Measurements from ENCODE around the gene NAGA. TPM values are rescaled to one million over a fixed set of nuclear protein-coding genes. Genes with fewer than 3 reads are reported as not detected.
"Not testable (repeated sequence)": the region's sequence is repeated elsewhere in the genome, so short reads cannot be mapped to it uniquely, and the experiment has no call there.

Gene NAGA
- 17.1 TPM for polyA plus RNA-seq (ENCODE audit: insufficient read length)

DNA sequence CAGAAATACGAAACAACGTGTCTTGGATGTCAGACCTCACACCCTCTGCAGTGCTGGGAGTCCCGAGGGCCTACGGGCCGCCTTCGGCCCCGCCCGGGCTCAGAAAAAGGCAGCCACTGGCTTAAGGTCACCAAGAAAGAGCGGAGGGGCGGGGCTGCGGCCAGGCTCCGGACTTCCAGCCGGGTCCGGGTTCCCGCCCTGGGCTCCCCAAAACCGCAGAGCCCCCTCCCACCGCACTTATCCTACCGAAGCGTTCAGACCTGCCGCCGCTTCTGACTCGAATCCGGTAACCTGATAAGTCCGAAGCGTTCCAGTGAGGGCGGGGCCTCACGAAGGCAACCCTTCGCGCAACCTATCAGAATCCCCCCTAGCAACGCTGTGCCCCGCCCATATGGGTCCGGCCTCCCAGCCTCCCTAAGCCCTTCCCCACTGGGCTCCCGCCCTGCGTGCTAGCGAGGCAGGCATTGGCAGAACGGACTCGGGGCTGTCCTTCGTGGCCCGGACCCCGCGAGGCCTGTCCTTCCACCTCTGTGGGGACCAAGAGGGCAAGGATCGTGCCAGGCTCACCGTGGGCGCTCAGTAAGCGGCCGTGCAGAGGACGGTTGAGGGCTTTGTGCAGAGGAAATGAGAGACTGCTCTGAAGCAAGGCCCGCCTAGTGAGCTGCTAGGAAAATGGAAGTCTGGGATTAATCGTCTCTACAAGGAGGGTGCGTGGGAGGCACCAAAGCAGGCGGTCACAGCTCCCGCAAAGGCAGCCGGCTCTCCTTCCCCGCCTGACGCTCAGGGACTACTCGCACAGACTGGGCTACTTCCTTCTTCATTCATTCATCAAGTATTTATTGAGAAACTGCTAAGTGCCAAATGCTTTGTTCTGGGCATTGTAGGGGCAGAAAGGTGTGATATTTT is at the start of gene NAGA:
Gene NAGA (minus strand): TSS at position 296 of the 906 bp plus-strand sequence. CDS start 515 bp downstream, outside the sequence.
- peak; percentile 91 for DNase-seq (ENCODE audit: low read depth)

DNA sequence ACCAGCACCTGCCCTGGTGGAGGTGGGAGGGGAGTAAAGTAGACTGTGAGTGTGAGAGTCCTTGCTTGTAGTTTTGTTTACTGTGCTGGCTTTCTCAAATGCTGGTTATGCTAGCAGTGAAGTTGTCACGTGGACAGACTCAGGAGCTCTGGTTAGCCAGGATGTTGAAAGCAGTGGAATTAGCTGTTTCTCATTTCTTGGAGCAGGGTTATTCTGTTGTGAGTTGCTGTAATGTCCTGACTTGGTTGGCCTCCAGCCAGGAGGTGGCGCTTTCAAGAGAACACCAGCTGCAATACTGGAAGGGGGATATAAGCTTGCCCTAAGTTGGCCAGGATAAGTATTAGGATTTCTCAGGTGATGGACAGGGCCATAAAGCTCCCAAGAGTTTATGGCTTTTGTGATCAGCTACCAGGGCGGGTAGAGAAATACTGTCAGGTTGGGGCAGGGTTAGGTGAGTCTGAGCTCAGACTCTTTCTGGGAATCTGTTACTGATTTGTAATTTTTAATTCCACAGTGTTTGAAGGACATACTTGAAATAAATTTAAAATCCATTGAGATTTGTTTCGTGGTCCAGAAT is 46.3 kb upstream of the NAGA start:
- no peak for DNase-seq (ENCODE audit: low read depth)

DNA sequence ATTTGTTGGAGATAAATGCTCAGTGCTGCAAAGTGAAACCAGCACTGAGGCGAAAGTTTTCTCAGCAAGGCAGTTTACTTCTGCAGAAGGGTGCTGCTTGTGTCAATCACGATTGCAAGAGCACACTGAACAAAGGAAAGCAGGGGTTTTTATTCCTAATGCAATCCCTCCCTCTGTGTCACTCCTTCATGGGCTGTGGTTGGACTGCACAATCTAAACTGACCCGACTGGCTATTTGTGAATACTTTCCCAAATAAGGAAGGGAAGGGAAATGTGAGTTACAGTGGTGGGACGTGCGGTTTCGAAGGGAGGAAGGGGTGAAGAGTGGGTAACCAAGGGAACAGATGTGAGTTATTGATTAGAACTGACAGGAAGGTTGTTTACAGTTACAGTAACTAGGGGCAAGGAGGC is 44.8 kb upstream of the NAGA start:
- DNase-seq (ENCODE audit: low read depth): not testable (repeated sequence)

DNA sequence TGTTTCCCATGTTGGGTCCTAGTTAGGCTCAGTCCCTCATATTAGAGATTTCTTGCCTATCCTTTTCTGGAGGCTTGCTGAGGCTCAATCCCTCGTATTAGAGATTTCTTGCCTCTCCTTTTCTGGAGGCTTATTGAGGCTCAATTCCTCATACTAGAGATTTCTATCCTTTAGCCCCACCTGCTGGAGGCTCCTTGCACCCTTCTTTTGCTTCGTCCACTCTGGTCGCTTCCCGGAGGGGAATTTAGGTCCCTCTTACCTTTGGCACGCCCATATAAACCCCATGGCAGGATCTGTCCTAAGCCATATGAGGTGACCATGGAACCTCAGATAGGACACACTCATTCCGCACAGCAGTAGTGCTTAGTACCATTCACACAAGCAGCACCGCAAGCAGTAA is 44.1 kb upstream of the NAGA start:
- DNase-seq (ENCODE audit: low read depth): no peak

DNA sequence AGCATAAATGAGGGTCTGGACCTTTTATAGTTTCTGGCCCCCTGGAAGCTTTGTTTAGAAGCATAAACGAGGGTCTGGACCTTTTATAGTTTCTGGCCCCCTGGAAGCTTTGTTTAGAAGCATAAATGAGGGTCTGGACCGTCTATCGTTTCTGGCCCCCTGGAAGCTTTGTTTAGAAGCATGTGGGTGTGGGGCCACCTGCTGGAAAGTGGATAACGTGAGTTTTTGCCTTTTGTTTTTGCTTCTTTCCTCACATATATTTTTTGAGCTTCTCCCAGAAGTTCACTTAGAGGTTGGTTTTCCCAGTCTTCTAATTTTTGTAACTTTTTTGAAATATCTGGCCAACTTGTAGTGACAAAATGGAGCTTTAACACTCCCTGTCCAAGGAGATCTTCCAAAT is 42.2 kb upstream of the NAGA start:
- DNase-seq (ENCODE audit: low read depth): not testable (repeated sequence)

DNA sequence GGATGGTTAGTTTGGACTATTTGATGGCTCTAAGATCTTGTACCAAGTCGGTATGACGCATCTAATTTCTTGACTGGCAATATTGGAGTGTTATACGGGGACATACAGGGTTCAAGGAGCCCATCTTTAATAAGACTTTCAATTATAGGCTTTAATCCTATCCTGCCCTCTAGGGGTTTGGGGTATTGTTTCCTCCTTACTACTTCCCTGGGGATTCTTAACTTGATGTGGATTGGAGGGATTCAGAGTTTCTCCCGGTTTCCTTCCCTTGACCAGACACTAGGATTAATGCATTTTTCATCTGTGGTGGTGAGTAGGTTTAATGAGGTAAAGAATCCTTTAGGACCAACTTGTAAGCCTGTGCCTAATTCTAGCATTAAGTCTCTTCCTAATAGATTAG is 41.2 kb upstream of the NAGA start:
- DNase-seq (ENCODE audit: low read depth): no peak

DNA sequence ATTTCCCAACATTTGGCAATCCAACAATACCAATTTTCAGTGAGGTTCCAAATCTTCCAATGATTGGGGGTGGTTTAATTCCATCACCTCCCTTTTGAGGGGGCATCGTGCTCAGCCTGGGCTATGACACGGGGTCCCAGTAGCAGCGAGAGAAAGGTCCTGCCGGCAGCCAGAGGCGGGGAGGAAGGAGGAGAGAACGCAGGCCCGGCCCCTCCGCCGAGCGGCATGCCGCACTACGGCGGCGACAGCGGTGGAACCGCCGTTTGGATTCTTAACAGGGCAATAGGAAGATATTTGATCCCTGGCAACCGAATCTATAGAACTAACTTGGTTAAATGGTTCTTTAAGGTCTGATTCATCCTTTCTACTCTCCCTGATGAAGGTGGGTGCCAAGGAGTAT is 38.2 kb upstream of the NAGA start:
- DNase-seq (ENCODE audit: low read depth): no peak

DNA sequence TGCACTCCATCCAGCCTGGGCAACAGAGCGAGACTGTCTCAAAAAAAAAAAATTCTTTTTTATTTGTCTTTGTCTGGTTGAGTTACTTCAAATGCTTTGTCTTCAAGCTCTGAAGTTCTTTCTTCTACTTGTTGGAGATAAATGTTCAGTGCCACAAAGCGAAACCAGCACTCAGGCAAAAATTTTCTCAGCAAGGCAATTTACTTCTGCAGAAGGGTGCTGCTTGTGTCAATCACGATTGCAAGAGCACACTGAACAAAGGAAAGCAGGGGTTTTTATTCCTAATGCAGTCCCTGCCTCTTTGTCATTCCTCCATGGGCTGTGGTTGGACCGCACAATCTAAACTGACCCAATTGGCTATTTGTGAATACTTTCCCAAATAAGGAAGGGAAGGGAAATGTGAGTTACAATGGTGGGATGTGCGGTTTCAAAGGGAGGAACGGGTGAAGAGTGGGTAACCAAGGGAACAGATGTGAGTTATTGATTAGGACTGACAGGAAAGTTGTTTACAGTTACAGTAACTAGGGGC is 33.8 kb upstream of the NAGA start:
- DNase-seq (ENCODE audit: low read depth): not testable (repeated sequence)

DNA sequence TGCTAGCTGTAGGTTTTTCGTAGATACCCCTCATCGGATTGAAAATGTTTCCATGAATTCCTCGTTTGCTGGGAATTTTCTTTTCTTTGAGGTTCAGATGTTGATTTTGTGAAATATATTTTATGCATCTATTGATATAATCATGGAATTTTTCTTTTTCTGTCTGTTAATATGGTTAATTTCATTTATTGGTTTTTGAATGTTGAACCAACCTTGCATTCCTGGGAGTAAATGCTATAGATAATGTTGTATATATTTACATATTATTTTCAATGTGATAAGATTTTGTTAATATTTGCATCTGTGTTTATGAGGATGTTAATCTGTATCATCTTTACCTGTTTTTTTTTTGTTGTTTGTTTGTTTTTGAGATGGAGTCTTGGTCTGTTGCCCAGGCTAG is 30.6 kb upstream of the NAGA start:
- DNase-seq (ENCODE audit: low read depth): no peak

DNA sequence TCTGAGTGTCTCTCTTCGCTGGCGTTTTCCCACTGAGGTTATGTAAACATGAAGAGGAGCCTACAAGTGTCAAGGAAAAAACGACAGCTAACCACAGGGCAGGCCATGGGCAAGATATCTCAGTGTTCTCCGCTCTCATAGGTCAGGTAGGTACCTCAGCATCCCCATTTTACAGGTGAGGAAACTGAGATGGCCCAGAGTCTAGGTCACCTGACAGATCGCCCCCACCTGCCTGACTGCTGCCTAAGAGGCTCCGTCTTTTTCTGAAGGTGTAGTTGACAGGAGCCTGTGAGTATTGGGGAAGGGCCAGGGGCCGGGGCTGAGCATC is 20.8 kb upstream of the NAGA start:
- no peak for DNase-seq (ENCODE audit: low read depth)

DNA sequence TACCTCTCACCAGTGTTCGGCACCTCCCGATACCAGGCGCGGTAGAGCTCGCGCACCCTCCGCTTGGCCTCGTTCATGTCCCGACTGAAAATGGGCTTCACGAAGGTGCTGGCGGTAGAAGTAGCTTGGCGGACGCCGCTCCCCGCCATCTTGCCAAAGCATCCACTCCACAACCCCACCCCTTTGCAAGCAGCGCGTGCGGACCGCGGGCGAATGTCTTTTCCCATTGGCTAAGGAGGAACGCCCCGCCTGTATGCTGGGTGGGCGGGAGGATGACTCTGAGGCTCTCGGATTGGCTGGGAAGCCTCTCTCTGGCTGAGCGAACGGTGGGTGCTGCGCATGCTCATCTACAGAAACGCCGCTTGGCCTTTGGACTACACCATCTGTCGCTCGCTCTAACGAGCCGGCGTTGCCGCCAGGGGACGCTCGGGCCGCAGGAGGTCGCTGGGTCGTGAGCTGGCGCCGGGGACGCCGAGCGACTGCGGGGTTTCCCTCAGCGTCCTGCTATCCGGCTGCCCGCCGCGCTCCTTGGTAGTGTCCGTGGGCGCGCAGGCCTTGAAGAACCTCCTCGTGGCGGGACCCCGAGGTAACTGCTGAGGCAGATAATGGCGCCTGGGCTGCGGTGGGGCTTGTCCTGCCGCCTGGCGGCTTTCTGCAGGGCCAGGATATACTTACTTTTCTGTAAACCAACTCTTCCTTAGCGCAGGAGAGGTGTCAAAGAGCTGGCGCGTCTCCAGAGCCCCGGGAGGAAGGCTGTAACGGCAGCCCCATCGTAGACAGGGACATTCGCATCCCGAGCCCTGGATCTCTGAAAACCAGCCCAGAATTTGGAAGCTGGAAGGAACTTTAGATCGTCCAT is 20.2 kb upstream of the NAGA start, which contains the start of gene NDUFA6:
Gene NDUFA6 (minus strand): TSS at position 177 of the 859 bp plus-strand sequence. CDS start 28 bp downstream, at position 149.
- peak; percentile 98 for DNase-seq (ENCODE audit: low read depth)

DNA sequence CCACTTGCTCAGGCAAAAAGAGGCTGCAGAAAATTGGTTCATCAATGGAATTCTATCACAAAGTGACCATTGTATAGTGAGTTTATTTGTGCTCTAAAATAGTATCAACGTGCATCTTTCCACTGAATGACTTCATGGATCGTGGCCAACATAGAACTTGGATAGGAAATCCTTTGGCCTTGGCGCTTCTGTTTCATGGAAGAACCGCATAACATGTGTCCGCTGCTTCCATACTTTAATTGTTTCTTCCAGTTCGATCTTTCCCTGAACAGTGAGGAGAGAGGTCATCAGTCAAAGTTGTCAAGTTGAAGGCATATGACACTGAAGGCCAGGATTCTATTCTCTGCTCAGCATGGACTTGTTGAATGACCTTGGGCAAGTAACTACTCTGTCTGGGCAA is 15.4 kb upstream of the NAGA start:
- no peak for DNase-seq (ENCODE audit: low read depth)

DNA sequence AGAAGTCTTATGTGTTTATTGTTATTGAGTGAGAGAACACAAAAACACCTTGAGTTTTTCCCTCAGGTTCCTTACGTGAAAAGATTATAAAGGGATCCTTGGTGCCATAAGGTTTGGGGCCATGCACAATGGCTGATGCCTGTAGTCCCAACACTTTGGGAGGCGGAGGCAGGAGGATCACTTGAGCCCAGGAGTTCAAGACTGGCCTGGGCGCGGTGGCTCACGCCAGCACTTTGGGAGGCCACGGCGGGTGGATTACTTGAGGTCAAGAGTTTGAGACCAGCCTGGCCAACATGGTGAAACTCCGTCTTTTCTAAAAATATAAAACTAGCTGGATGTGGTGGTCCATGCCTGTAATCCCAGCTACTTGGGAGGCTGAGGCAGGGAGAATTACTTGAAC is 14.3 kb upstream of the NAGA start:
- DNase-seq (ENCODE audit: low read depth): no peak

DNA sequence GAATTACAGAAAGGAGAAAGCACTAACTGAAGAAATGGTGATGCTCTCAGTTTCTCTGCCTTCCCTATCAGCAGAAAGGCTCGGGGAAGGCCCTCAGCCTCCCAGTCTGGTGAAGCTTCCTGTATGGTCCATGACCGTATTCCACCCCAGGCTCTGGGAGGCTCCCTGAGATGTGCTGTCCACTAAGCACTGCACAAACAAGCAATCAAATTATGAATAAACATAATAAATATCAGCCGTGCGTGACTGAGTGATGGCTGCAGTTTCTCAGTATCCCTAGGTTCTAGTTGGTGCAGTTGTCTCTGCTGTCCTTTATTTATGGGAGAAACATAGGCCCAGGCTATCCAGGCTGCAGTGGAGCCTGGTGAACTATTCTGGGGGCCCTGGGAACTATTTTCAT is 12.5 kb upstream of the NAGA start:
- DNase-seq (ENCODE audit: low read depth): no peak

DNA sequence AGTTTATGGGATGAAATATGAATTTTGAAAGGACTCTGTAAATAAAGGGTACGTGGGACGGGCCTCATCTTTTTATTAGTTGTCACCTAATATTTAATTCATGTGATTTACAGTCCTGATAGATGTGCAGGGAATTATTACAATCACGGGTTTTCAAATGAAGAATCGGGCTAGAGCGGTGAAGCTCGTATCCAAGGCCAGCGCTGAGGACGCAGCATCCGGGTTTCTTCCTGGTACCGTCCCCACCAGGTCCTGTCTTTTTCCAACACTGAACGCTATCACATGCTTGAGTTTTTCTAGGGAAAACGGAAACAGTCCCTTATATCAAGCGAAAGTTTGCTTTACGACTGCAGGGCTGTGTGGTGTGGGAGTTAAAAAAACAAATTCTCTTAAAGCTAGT is 9.7 kb upstream of the NAGA start:
- DNase-seq (ENCODE audit: low read depth): no peak

DNA sequence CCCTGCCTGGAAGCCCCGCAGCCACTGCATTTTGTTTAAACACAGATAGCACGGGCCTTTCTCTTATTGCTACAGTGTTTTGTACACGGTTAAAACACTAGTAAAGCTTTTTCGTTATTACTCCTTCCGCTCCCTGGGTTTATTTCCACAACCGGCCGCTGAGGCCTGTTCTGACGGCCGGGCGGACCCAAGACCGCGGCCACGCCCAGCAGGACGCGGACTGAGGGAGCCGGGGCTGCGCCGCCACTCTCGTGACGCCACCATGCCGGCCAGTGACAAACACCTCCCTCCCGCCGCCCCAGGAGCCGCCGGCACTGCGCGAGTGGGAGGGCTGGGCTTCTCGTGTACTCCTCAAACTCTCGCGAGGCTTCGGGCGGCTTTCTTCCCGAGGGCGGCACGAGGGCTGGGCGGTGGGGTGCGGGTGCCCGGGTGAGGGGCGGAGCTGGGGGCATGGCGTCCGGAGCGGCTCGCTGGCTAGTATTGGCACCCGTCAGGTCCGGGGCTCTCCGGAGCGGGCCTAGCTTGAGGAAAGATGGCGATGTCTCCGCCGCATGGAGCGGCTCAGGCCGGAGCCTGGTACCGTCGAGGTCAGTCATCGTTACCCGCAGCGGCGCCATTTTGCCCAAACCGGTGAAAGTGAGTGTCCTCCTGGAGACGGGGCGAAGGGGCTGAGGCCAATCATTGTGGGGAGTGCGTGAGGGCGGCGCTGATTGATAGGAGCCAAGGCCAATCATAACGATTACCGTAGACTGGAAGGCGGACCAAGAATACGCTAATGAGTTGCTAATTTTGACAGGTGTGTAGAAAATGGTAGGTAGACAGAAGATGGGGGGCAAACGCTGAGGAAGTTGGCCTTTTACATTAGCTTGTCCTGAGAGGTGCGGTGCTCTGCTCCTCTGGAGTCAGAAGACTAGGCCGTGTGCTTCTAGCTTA is 9.0 kb upstream of the NAGA start, which contains the start of gene SMDT1:
Gene SMDT1 (plus strand): TSS at position 382 of the 933 bp plus-strand sequence. CDS start 69 bp downstream, at position 451.
- peak; percentile 95 for DNase-seq (ENCODE audit: low read depth)

DNA sequence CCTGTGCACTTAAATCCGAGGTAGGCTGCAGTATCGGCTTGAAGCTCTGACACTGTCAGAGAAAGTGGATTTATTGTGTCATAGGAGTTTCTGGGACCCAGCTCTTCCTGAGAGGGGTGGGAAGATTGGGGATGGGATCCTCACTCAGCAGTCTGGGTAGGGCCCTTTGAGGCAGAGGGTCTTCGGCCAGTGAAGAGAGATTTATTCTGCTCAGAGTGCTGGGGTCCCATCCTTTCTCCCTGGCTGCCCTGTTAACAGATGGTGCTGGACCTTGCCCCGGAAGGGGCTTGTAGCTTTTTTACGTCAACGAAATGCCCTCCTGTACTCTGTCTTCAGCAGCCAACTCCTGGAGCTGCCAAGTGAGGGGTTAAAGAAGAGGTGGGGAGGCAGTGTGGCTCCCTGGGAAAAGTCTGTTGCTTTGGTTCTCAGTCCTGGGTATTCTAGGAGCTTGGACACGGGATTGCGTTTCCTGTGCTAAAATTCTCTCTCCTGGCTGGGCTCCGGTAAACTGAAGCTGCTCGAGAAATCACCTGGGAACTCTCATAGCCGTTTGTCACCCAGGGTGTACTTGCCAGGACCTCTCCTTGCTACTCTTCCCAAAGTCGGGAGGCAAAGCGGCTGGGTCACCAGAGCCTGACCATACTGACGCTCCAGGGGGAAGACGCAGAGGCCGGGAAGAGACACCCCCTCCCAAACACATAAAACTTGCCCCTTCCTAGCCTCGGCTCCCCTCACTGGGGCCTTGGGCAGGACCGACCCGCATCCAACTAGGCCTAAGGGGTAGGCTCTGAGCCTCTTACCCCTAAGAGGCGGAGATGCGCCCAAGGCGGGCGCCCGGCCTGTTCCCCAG is 8.1 kb upstream of the NAGA start:
- DNase-seq (ENCODE audit: low read depth): no peak

DNA sequence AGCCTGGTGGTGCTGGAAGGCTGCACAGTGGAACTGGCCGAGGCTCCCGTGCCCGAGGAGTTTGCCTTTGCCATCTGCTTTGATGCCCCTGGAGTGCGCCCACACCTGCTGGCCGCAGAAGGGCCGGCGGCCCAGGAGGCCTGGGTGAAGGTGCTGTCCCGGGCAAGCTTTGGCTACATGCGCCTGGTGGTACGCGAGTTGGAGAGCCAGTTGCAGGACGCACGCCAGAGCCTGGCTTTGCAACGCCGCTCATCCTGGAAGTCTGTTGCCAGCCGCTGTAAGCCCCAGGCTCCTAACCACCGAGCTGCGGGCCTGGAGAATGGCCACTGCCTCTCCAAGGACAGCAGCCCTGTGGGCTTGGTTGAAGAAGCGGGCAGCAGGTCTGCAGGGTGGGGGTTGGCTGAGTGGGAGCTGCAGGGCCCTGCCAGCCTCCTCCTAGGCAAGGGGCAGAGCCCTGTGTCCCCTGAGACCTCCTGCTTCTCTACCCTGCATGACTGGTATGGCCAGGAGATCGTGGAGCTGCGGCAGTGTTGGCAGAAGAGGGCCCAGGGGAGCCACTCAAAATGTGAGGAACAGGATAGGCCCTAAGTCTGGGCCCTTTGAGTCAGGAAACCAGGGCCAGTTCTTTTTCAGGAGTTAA is 7.0 kb upstream of the NAGA start:
- DNase-seq (ENCODE audit: low read depth): no peak

DNA sequence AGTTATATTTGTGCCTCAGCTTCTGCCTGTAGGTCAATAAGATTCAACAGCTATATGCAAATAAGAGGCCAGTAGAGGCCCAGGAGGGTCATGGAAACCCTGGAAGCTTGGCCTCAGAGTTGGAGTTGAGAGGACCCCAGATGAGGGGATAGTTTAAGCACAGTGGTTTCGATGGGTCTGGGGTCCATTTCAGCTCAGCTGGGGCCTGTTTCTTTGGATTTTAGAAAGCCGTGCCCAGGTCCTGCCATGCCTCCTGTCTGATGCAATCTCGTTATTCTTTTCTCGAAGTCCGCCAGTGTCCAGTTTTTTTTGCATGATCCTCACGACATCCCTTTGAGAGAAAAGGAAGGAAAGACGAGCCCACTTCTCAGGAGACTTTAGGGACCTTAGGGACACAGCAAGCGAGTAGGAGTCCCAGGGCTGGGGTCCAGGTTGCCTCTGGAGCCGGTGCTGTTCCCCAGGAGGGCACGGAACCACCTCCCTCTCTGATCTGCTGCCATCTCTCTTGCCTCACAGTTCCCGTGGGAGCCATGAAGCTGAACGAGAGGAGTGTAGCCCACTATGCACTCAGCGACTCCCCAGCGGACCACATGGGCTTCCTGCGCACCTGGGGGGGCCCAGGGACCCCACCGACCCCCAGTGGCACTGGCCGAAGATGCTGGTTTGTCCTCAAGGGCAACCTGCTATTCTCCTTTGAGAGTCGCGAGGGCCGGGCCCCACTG is 6.3 kb upstream of the NAGA start:
- DNase-seq (ENCODE audit: low read depth): no peak

Data from forelimb muscle (tissue), 1 donor.